Neuronal stem cell (in vitro differentiated cells): ENCODE measurements around the gene CDC42BPA.
A peak's percentile ranks its signal among the peaks of the same experiment; 100 is the strongest.
"Not testable (repeated sequence)": the region's sequence is repeated elsewhere in the genome, so short reads cannot be mapped to it uniquely, and the experiment has no call there.

Experiments
- DNase-seq: peaks from one replicate; pipeline ENCODE4 v3.0.0-alpha.2; 2013; ENCODE audit warnings: low spot score
- H2AFZ ChIP-seq: one replicate; pipeline ENCODE4 v1.6.1; 2013; ENCODE audit warnings: mild to moderate bottlenecking, low read length, inconsistent platforms
- H2AK5ac ChIP-seq: 2 replicates; pipeline ENCODE4 v1.6.1; 2013; ENCODE audit warnings: low read depth, mild to moderate bottlenecking, inconsistent platforms, low read length, moderate library complexity, mixed read lengths
- H2BK120ac ChIP-seq: 2 replicates; pipeline ENCODE4 v1.6.1; 2013; ENCODE audit warnings: low read depth, mild to moderate bottlenecking, inconsistent platforms, low read length, moderate library complexity, mixed read lengths
- H2BK12ac ChIP-seq: one replicate; pipeline ENCODE4 v1.6.1; 2013; ENCODE audit warnings: low read length, inconsistent platforms
- H2BK15ac ChIP-seq: 2 replicates; pipeline ENCODE4 v1.6.1; 2013; ENCODE audit warnings: mild to moderate bottlenecking, low read length, inconsistent platforms, mixed read lengths
- H2BK5ac ChIP-seq: one replicate; pipeline ENCODE4 v1.6.1; 2013; ENCODE audit warnings: inconsistent platforms, mild to moderate bottlenecking, low read length, moderate library complexity
- H3K14ac ChIP-seq: one replicate; pipeline ENCODE4 v1.6.1; 2013; ENCODE audit warnings: low read length, inconsistent platforms
- H3K18ac ChIP-seq: 2 replicates; pipeline ENCODE4 v1.6.1; 2013; ENCODE audit warnings: low read length, inconsistent platforms
- H3K23ac ChIP-seq: 2 replicates; pipeline ENCODE4 v1.6.1; 2013; ENCODE audit warnings: low read depth, mild to moderate bottlenecking, mixed read lengths, low read length, inconsistent platforms; ENCODE audit not compliant: poor library complexity
- H3K27ac ChIP-seq: replicated peaks from 3 replicates; pipeline ENCODE4 v1.5.1; 2013; ENCODE audit warnings: low read length, inconsistent platforms
- H3K27me3 ChIP-seq, 3 experiments: 2 replicates each; pipeline ENCODE4 v1.6.1; 2013; ENCODE audit warnings: low read length in 3 of 3, mild to moderate bottlenecking in 2 of 3, inconsistent platforms in 1 of 3, low read depth in 1 of 3, mixed read lengths in 1 of 3, moderate library complexity in 1 of 3; ENCODE audit not compliant: control insufficient read depth in 3 of 3, insufficient read depth in 3 of 3
- H3K36me3 ChIP-seq, 2 donors: replicated peaks in 1 of 2; 2 replicates each; pipeline ENCODE4 v1.6.1; 2013; ENCODE audit warnings: low read length in 2 of 2; ENCODE audit not compliant: control insufficient read depth in 2 of 2, insufficient read depth in 2 of 2
- H3K4ac ChIP-seq: 2 replicates; pipeline ENCODE4 v1.6.1; 2013; ENCODE audit warnings: inconsistent platforms, mild to moderate bottlenecking, low read length, moderate library complexity
- H3K4me1 ChIP-seq, 2 donors: 1 replicate in 1 of 2; 2 replicates in 1 of 2; pipeline ENCODE4 v1.6.1; 2013; ENCODE audit warnings: low read length in 2 of 2, low read depth in 1 of 2; ENCODE audit not compliant: control insufficient read depth in 2 of 2, insufficient read depth in 1 of 2
- H3K4me2 ChIP-seq: one replicate; pipeline ENCODE4 v1.6.1; 2013; ENCODE audit warnings: mild to moderate bottlenecking, low read length, inconsistent platforms; ENCODE audit not compliant: insufficient read depth, poor library complexity, severe bottlenecking
- H3K4me3 ChIP-seq, 2 donors: 2 replicates each; pipeline ENCODE4 v1.5.1; 2013; ENCODE audit warnings: low read length in 2 of 2, mild to moderate bottlenecking in 2 of 2, inconsistent platforms in 1 of 2, moderate library complexity in 1 of 2
- H3K79me1 ChIP-seq: one replicate; pipeline ENCODE4 v1.6.1; 2013; ENCODE audit warnings: low read depth, mild to moderate bottlenecking, inconsistent platforms, low read length, moderate library complexity
- H3K9ac ChIP-seq: one replicate; pipeline ENCODE4 v1.6.1; 2013; ENCODE audit warnings: mild to moderate bottlenecking, low read depth, low read length, inconsistent platforms; ENCODE audit not compliant: poor library complexity
- H3K9me3 ChIP-seq, 2 donors: replicated peaks in 1 of 2; 2 replicates each; pipeline versions ENCODE3 to v1.6.1; 2013; ENCODE audit warnings: low read length in 2 of 2, mild to moderate bottlenecking in 2 of 2, inconsistent platforms in 1 of 2, low read depth in 1 of 2, mixed read lengths in 1 of 2, moderate library complexity in 1 of 2; ENCODE audit not compliant: control insufficient read depth in 2 of 2, insufficient read depth in 1 of 2
- H4K8ac ChIP-seq: one replicate; pipeline ENCODE4 v1.6.1; 2013; ENCODE audit warnings: low read depth, mild to moderate bottlenecking, inconsistent platforms, low read length, moderate library complexity
- H4K91ac ChIP-seq: one replicate; pipeline ENCODE4 v1.6.1; 2013; ENCODE audit warnings: low read length, low read depth, mild to moderate bottlenecking, inconsistent platforms; ENCODE audit not compliant: poor library complexity
- WGBS, 2 donors: extraction: QIAGEN DNeasy Blood & Tissue Kit; methylation state at CpG; one replicate each; pipeline ENCODE4 v1.1.7; 2013; ENCODE audit warnings: missing lambda C conversion rate in 2 of 2, mixed read lengths in 1 of 2; ENCODE audit not compliant: insufficient read length in 2 of 2, insufficient replicate concordance in 1 of 2; ENCODE audit errors: extremely low coverage in 2 of 2; 5-methylcytosine and 5-hydroxymethylcytosine counted together

The CDC42BPA gene

GRCh38 chr1:227276156-227276693 lies 42.1 kb downstream of the CDC42BPA start:
- not testable (repeated sequence) for H3K4ac ChIP-seq, H3K4me2 ChIP-seq, H3K4me1 ChIP-seq, H3K79me1 ChIP-seq, H4K8ac ChIP-seq, H3K9ac ChIP-seq, H3K4me3 ChIP-seq, H2BK120ac ChIP-seq, H3K18ac ChIP-seq, H3K9me3 ChIP-seq, H3K23ac ChIP-seq, H3K14ac ChIP-seq, H2AK5ac ChIP-seq, H3K27me3 ChIP-seq, H2BK5ac ChIP-seq, H2AFZ ChIP-seq, H4K91ac ChIP-seq, DNase-seq, H2BK15ac ChIP-seq, H3K27ac ChIP-seq, H3K36me3 ChIP-seq, H2BK12ac ChIP-seq
- WGBS, 2 donors: no CpG with 5 or more reads among the region's 44 CpGs

DNA sequence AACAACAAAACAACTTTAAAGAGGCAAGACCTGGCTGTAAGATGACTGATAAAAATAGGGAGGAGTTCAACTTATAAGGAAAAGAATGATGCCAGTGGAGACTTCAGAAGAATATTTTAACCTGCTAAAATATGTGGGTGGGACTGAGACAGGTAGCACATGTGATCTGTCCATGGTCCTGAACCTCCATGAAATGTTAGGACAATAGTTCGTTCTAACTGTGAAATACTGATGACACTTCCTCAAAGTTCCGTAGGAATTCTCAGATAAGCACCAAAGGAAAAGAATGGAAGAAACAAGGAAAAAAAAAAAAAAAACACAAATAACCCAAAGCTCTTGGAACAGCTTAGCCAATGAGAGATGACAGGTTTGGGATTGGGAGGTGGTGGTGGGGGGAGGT lies 44.7 kb downstream of the CDC42BPA start:
- Histone ChIP-seq H2BK12ac (no peak overlapping the region), H2BK15ac (no peak overlapping the region), H2BK5ac (no peak overlapping the region), H3K14ac (no peak overlapping the region), H3K9me3 (peaks cover 0 to 2% of the 10 kb centered on the region in 2 donors), H3K4me1 (no peaks in the 10 kb centered on the region), H3K4me3 (no peak overlapping the region), H2AFZ (no peak overlapping the region), H3K18ac (no peak overlapping the region), H3K27me3 (no peaks in the 10 kb centered on the region), H3K79me1 (no peaks in the 10 kb centered on the region), H2BK120ac (no peak overlapping the region), H4K91ac (no peak overlapping the region), H3K4me2 (no peak overlapping the region), H3K27ac (no peak overlapping the region), H3K4ac (no peak overlapping the region), H3K23ac (no peak overlapping the region), H3K36me3 (no peaks in the 10 kb centered on the region), H4K8ac (no peak overlapping the region), H2AK5ac (no peak overlapping the region), H3K9ac (no peak overlapping the region)
- no CpG with 5 or more reads among the region's 2 CpGs for WGBS, 2 donors
- peak; percentile 23 for DNase-seq

GRCh38 chr1:227272428-227272827 lies 45.9 kb downstream of the CDC42BPA start:
- H3K23ac ChIP-seq: no peak overlapping the region
- no peak overlapping the region for H2BK120ac ChIP-seq
- no peak overlapping the region for H3K4me3 ChIP-seq
- no peak overlapping the region for H2BK15ac ChIP-seq
- no peak overlapping the region for H2AFZ ChIP-seq
- no peak overlapping the region for H4K8ac ChIP-seq
- no peak overlapping the region for H3K9ac ChIP-seq
- H3K4me1 ChIP-seq: no peaks in the 10 kb centered on the region
- no peaks in the 10 kb centered on the region for H3K36me3 ChIP-seq
- no peak overlapping the region for H3K4me2 ChIP-seq
- no peak overlapping the region for H3K18ac ChIP-seq
- H3K9me3 ChIP-seq: peaks cover 0 to 2% of the 10 kb centered on the region in 2 donors
- no peak overlapping the region for H2BK5ac ChIP-seq
- H3K79me1 ChIP-seq: no peaks in the 10 kb centered on the region
- no peak overlapping the region for H3K14ac ChIP-seq
- no peak overlapping the region for H4K91ac ChIP-seq
- no peak overlapping the region for H3K4ac ChIP-seq
- DNase-seq: no peak
- no peak overlapping the region for H3K27ac ChIP-seq
- H2BK12ac ChIP-seq: no peak overlapping the region
- no peaks in the 10 kb centered on the region for H3K27me3 ChIP-seq
- no peak overlapping the region for H2AK5ac ChIP-seq

DNA sequence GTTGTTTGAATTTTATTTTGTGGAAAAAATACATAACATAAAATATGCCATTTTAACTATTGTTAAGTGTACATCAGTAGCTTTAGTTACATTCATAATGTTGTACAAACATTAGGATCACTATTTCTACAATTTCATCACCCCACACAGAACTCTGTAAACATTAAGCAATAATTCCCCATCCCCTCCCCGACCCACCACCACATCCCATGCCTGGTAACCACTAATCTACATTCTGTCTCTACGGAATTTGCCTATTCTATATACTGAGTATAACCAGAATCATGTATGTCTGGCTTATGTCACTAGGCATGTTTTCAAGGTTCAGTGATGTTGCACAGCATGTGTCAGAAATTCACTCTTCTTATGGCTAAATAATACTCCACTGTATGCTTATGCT lies 47.7 kb downstream of the CDC42BPA start:
- Histone ChIP-seq H3K4ac (no peak overlapping the region), H3K4me3 (no peak overlapping the region), H3K23ac (no peak overlapping the region), H2AFZ (no peak overlapping the region), H3K36me3 (no peaks in the 10 kb centered on the region), H3K9ac (no peak overlapping the region), H3K9me3 (peaks cover 0 to 2% of the 10 kb centered on the region in 2 donors), H2BK12ac (no peak overlapping the region), H4K8ac (no peak overlapping the region), H3K79me1 (no peaks in the 10 kb centered on the region), H3K4me1 (no peaks in the 10 kb centered on the region), H3K27ac (no peak overlapping the region), H2BK15ac (no peak overlapping the region), H2BK5ac (no peak overlapping the region), H3K4me2 (no peak overlapping the region), H3K27me3 (no peaks in the 10 kb centered on the region), H3K14ac (no peak overlapping the region), H2BK120ac (no peak overlapping the region), H2AK5ac (no peak overlapping the region), H4K91ac (no peak overlapping the region), H3K18ac (no peak overlapping the region)
- no peak for DNase-seq
- 100% methylated on average over 1 of the region's 2 CpGs; no CpG with 5 or more reads in 1 of the 2 donors for WGBS, 2 donors
